GM23248 (cell line): ENCODE measurements around the gene CES2. TPM values are rescaled to one million over a fixed set of nuclear protein-coding genes. Genes with fewer than 3 reads are reported as not detected.

Experiments
- DNase-seq: peaks from one replicate; pipeline ENCODE4 v3.0.0-alpha.2; 2015
- H2AFZ ChIP-seq: fragments of 200-600 bp; sonication (generic); 2 replicates; pipeline ENCODE4 v1.6.1; 2016; ENCODE audit warnings: antibody characterized with exemption
- H3F3A ChIP-seq: fragments of 200-600 bp; sonication (generic); 2 replicates; pipeline ENCODE4 v1.6.1; 2016; ENCODE audit warnings: mild to moderate bottlenecking, antibody characterized with exemption, mixed run types; ENCODE audit not compliant: insufficient read depth
- H3K27ac ChIP-seq: fragments of 200-600 bp; sonication (generic); 2 replicates; pipeline ENCODE4 v1.5.1; 2016; ENCODE audit warnings: mild to moderate bottlenecking
- H3K27me3 ChIP-seq: fragments of 200-600 bp; sonication (generic); replicated peaks from 2 replicates; pipeline ENCODE4 v1.6.1; 2016; ENCODE audit warnings: mild to moderate bottlenecking; ENCODE audit not compliant: insufficient read depth
- H3K36me3 ChIP-seq: fragments of 200-600 bp; sonication (generic); 2 replicates; pipeline ENCODE4 v1.6.1; 2016; ENCODE audit warnings: low read depth, mild to moderate bottlenecking
- H3K4me1 ChIP-seq: fragments of 200-600 bp; sonication (generic); 2 replicates; pipeline ENCODE4 v1.6.1; 2016; ENCODE audit warnings: mild to moderate bottlenecking; ENCODE audit not compliant: insufficient read depth
- H3K4me2 ChIP-seq: fragments of 200-600 bp; sonication (generic); one replicate; pipeline ENCODE4 v1.6.1; 2016; ENCODE audit warnings: mild to moderate bottlenecking; ENCODE audit not compliant: unreplicated experiment
- H3K4me3 ChIP-seq: fragments of 200-600 bp; sonication (generic); 2 replicates; pipeline ENCODE4 v1.5.1; 2016; ENCODE audit warnings: mild to moderate bottlenecking
- H3K79me2 ChIP-seq: fragments of 200-600 bp; sonication (generic); 2 replicates; pipeline ENCODE4 v1.6.1; 2016; ENCODE audit warnings: mild to moderate bottlenecking; ENCODE audit not compliant: insufficient read depth
- H3K9ac ChIP-seq: fragments of 200-600 bp; sonication (generic); 2 replicates; pipeline ENCODE4 v1.6.1; 2016; ENCODE audit warnings: mild to moderate bottlenecking
- H3K9me2 ChIP-seq: fragments of 200-600 bp; sonication (generic); 2 replicates; pipeline ENCODE4 v1.6.1; 2016; ENCODE audit warnings: mixed run types, mild to moderate bottlenecking, moderate library complexity; ENCODE audit not compliant: insufficient read depth
- H3K9me3 ChIP-seq: fragments of 200-600 bp; sonication (generic); one replicate; pipeline ENCODE4 v1.6.1; 2017; ENCODE audit warnings: low read depth
- H4K20me1 ChIP-seq: fragments of 200-600 bp; sonication (generic); 2 replicates; pipeline ENCODE4 v1.6.0; 2016; ENCODE audit not compliant: insufficient read depth
- EZH2 ChIP-seq: fragments of 200-600 bp; sonication (generic); IDR thresholded peaks from 2 replicates; pipeline ENCODE4 v1.6.1; 2018; ENCODE audit warnings: antibody characterized with exemption, mild to moderate bottlenecking; ENCODE audit not compliant: insufficient read depth, poor library complexity, severe bottlenecking
- EZH2phosphoT487 ChIP-seq: fragments of 200-600 bp; sonication (generic); IDR thresholded peaks from 2 replicates; pipeline ENCODE4 v1.6.1; 2018; ENCODE audit warnings: antibody characterized with exemption, moderate library complexity, mild to moderate bottlenecking, low read depth; ENCODE audit not compliant: insufficient read depth
- WGBS, 2 experiments: methylation state at CpG; one replicate each; pipeline ENCODE4 v1.1.6; 2015 to 2017; ENCODE audit warnings: low lambda C conversion rate in 2 of 2, low coverage in 1 of 2; ENCODE audit errors: missing lambda C conversion rate in 2 of 2; 5-methylcytosine and 5-hydroxymethylcytosine counted together
- in situ Hi-C: fragments of 300-500 bp; cut with MboI; formaldehyde crosslinking; loops from 2 replicates; pipeline ENCODE4 v1.15.0; 2020
- polyA plus RNA-seq: library from polyadenylated mRNA; unstranded; fragments of >200 nt; fragmentation: Nextera tagmentation; extraction: Ambion mirVana; gene quantifications from 2 replicates; pipeline ENCODE4 v1.2.1, GENCODE V29; 2016
- total RNA-seq: library from RNA; depleted of rRNA; stranded (reverse); fragments of >200 nt; shearing (Covaris generic); gene quantifications from 2 replicates; pipeline ENCODE4 v1.2.3, GENCODE V29; 2014

The CES2 gene
- total and polyA plus RNA-seq, 2 experiments from 2014 or later, result 32.3 to 37.6 TPM

DNA sequence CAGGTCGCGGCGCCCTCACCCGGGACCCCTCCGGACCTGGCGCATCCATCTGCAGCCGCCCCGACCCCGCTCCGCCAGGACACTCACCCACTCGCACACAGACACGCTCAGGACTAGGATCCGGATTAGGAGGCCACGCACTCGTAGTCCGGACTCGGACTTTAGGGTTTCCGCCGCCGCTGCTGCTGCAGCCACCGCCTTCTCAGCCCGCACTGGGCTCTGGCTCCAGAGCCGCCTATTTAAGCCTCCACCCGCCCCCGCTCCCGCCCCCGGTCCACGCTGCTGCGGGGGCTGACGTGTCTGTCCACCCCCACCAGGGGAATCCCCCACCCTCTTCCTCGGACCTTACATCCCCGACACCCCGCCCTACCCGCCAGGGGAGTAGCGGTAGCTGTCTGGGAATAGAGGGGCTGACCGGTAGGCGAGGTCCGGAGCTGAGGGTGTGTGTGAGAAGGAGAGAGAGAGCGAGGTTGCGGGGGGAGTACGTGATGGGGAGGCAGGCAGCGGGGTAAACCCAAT is 9.9 kb upstream of the CES2 start, which contains the start of gene RRAD:
Gene RRAD (minus strand): TSS at position 214 of the 519 bp plus-strand sequence. CDS start 356 bp downstream, outside the sequence.
- DNase-seq, result peak; percentile 54
- Histone ChIP-seq H3K36me3 (no peaks in the 10 kb centered on the region), H3K9ac (peak within 1 kb of the TSS; percentile 62), H3K79me2 (no peaks in the 10 kb centered on the region), H3K4me3 (peak within 1 kb of the TSS; percentile 51), H4K20me1 (no peaks in the 10 kb centered on the region), H3K27me3 (peaks cover 18% of the 10 kb centered on the region), H3K27ac (peak within 1 kb of the TSS; percentile 74; the same call in 1 of the 2 replicates), H3K9me2 (no peaks in the 10 kb centered on the region), H3K4me1 (peaks cover 26% of the 10 kb centered on the region), H3K9me3 (no peaks in the 10 kb centered on the region), H2AFZ (peak within 1 kb of the TSS; percentile 47; the same call in 1 of the 2 replicates), H3F3A (peaks cover 30% of the 10 kb centered on the region), H3K4me2 (peak within 1 kb of the TSS; percentile 61)
- TF ChIP-seq EZH2, result peak; percentile 72
- peak; percentile 48 for TF ChIP-seq EZH2phosphoT487
- 9 to 14% methylated on average over 27 to 41 of the region's 42 CpGs for WGBS, 2 experiments
- in situ Hi-C loops, result no loop called here

- TF ChIP-seq EZH2phosphoT487 (no peak), EZH2 (no peak)
- DNase-seq, result peak; percentile 26
Observed at GRCh38 chr16:66926171-66926947, 9.0 kb upstream of the CES2 start.

GRCh38 chr16:66926961-66927436 is 8.3 kb upstream of the CES2 start:
- H3K27ac ChIP-seq, result peak overlapping the region; percentile 74
- H3K9ac ChIP-seq, result peak overlapping the region; percentile 62
- peak; percentile 94 for DNase-seq
- no peaks in the 10 kb centered on the region for H3K9me2 ChIP-seq
- no peaks in the 10 kb centered on the region for H3K36me3 ChIP-seq
- H4K20me1 ChIP-seq, result no peaks in the 10 kb centered on the region
- peak overlapping the region; percentile 57 for H3K4me2 ChIP-seq
- 18 to 26% methylated on average over 3 of the region's 3 CpGs for WGBS, 2 experiments
- H3K27me3 ChIP-seq, result peaks cover 7% of the 10 kb centered on the region
- peaks cover 26% of the 10 kb centered on the region for H3K4me1 ChIP-seq
- no peaks in the 10 kb centered on the region for H3K79me2 ChIP-seq
- in situ Hi-C loops, result no loop called here
- no peak overlapping the region for H3K4me3 ChIP-seq
- peaks cover 30% of the 10 kb centered on the region for H3F3A ChIP-seq
- H2AFZ ChIP-seq, result no peak overlapping the region
- H3K9me3 ChIP-seq, result no peaks in the 10 kb centered on the region
- peak; percentile 68; the same call in 1 of the 2 replicates for TF ChIP-seq EZH2phosphoT487
- TF ChIP-seq EZH2, result no peak

More at GRCh38 chr16:66926171-66926947, 9.0 kb upstream of the CES2 start:
- in situ Hi-C loops, result no loop called here
- H3K4me1 ChIP-seq, result peaks cover 26% of the 10 kb centered on the region
- H3K36me3 ChIP-seq, result no peaks in the 10 kb centered on the region
- H3F3A ChIP-seq, result peaks cover 30% of the 10 kb centered on the region
- H3K9me3 ChIP-seq, result no peaks in the 10 kb centered on the region
- H3K79me2 ChIP-seq, result no peaks in the 10 kb centered on the region
- H3K9ac ChIP-seq, result peak overlapping the region; percentile 62
- no peaks in the 10 kb centered on the region for H4K20me1 ChIP-seq
- no peaks in the 10 kb centered on the region for H3K9me2 ChIP-seq
- H2AFZ ChIP-seq, result no peak overlapping the region
- peak overlapping the region; percentile 74 for H3K27ac ChIP-seq
- peaks cover 10% of the 10 kb centered on the region for H3K27me3 ChIP-seq
- 64 to 79% methylated on average over 5 of the region's 5 CpGs for WGBS, 2 experiments
- H3K4me2 ChIP-seq, result peak overlapping the region; percentile 57
- no peak overlapping the region for H3K4me3 ChIP-seq

DNA sequence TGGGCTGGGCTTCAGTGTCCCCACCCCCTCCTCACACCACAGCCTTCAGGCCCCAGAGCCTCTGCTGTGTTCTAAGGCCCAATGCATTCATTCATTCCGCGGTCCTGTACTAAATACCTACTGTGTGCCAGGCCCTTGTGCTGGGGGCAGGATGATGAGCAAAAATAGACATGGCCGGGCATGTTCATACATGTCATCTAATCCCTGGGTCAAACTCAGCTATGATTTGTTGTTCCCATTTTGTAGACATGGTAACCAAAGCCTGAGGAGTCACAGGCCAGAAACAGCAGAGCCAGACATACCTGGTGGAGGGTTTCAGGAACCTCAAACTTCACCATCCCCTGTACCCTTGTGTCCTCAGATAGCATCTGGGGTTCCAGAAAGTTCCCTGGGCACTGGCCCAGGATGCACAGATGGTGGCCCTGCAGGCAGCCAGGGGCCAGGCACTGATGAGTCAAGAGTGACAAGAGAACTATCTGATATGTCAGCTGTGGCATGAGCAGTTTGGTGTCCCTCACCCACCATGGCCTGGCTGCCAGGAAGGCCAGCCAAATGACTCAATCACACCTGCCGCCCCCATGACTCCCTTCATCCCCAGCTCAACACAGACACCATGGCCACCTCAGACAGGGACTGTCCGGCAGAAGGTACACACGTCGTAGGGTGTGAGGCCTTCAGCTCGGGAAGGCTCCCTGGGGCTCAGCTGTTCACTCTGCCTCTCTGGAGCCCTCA is 7.2 kb upstream of the CES2 start:
- H3K36me3 ChIP-seq, result no peaks in the 10 kb centered on the region
- H3K27me3 ChIP-seq, result peaks cover 7% of the 10 kb centered on the region
- peak; percentile 70 for DNase-seq
- peak overlapping the region; percentile 74 for H3K27ac ChIP-seq
- WGBS, 2 experiments, result 82 to 84% methylated on average over 8 of the region's 8 CpGs
- TF ChIP-seq EZH2phosphoT487 (no peak), EZH2 (no peak)
- H3K9me2 ChIP-seq, result no peaks in the 10 kb centered on the region
- no peaks in the 10 kb centered on the region for H3K9me3 ChIP-seq
- H3K4me2 ChIP-seq, result peak overlapping the region; percentile 57
- H4K20me1 ChIP-seq, result no peaks in the 10 kb centered on the region
- no peak overlapping the region for H3K4me3 ChIP-seq
- peaks cover 30% of the 10 kb centered on the region for H3F3A ChIP-seq
- H3K4me1 ChIP-seq, result peaks cover 31% of the 10 kb centered on the region
- peaks cover 4% of the 10 kb centered on the region; the same call in 1 of the 2 replicates for H3K79me2 ChIP-seq
- peak overlapping the region; percentile 62 for H3K9ac ChIP-seq
- in situ Hi-C loops, result no loop called here
- H2AFZ ChIP-seq, result no peak overlapping the region
